Measurements from ENCODE around the gene PYGO2.

GRCh38 chr1:154971341-154971998, 9.9 kb upstream of the PYGO2 start:
- TF ChIP-seq CTCF (IDR thresholded peaks at IDR 0.05) (no peak), POLR2A (IDR thresholded peaks at IDR 0.05) (no peak), EP300 (IDR thresholded peaks at IDR 0.05) (no peak), POLR2AphosphoS5 (IDR thresholded peaks at IDR 0.05) (peak; percentile 20)

All from gastroesophageal sphincter (tissue), 3 donors.